Thyroid gland (tissue), 4 donors: ENCODE results near the gene TRIM71.

Source experiments
- POLR2A ChIP-seq, 2 donors: fragments of 450-650 bp; IDR thresholded peaks; one replicate each; pipeline ENCODE4 v1.6.1; 2017; ENCODE audit warnings: antibody characterized with exemption in 2 of 2, mild to moderate bottlenecking in 2 of 2, moderate library complexity in 1 of 2
- TF ChIP-seq, protein P1 (sequence below), 6 experiments: fragments of 200-600 bp in 3 of 6; fragments of 450-650 bp in 3 of 6; sonication (generic) in 3 of 6; IDR thresholded peaks; one replicate each; pipeline ENCODE4 v1.5.1; 2016 to 2019; ENCODE audit warnings: antibody characterized with exemption in 6 of 6, mild to moderate bottlenecking in 2 of 6, inconsistent platforms in 1 of 6, moderate library complexity in 1 of 6

DNA sequence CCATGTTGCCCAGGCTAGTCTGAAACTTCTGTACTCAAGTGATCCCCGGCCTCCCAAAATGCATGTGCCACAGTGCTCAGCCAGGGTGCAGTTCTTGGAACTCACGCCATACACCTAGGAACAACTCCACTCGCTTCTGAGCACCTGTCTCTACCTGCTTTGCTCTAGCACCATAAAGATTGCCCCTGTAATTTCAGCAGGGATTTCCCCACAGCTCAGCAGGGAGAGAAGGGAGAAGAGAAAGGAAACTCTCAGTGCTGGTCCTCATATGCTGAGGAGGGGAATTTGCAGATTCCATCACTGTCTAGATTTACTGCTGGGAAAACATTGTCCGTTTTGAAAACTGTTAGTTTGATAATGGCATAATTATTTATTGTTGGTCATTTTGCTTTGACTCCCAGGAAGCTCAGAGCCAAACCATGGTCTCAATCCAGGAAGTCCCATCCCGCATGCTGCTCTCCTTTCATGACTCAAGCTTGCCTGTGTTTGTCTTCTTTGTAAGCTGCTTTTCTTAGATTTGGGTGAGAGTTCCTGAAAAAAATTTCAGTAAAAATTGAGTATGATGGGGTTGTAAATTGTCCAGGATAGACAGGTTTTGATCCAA, 24.2 kb downstream of the TRIM71 start:
- no peak for TF ChIP-seq POLR2A (IDR thresholded peaks at IDR 0.05)
- TF ChIP-seq, protein P1, sequence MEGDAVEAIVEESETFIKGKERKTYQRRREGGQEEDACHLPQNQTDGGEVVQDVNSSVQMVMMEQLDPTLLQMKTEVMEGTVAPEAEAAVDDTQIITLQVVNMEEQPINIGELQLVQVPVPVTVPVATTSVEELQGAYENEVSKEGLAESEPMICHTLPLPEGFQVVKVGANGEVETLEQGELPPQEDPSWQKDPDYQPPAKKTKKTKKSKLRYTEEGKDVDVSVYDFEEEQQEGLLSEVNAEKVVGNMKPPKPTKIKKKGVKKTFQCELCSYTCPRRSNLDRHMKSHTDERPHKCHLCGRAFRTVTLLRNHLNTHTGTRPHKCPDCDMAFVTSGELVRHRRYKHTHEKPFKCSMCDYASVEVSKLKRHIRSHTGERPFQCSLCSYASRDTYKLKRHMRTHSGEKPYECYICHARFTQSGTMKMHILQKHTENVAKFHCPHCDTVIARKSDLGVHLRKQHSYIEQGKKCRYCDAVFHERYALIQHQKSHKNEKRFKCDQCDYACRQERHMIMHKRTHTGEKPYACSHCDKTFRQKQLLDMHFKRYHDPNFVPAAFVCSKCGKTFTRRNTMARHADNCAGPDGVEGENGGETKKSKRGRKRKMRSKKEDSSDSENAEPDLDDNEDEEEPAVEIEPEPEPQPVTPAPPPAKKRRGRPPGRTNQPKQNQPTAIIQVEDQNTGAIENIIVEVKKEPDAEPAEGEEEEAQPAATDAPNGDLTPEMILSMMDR (IDR thresholded peaks at IDR 0.05) = no peak
